ENCODE results near the gene SUPV3L1.

DNA sequence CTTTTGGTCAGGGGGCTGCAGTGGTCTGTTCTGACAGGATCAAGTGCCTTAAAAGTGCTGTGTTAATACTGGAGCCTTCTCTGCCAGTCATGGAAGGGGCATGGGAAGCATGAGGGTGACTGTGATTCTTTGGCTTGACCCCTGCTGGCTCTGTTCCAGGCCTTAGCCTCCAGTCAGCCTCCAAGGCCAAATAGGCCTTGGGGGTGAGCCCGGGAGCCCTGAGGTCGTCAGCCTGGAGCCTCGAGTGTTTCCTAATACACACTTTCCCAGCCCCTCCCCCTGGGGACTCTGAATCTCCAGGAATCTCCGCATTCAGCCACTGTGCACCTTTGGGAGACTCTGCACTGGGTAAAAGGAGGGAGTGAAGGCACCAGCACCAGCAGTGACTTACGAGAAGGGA, 50.1 kb downstream of the SUPV3L1 start:
- TF ChIP-seq CTCF (IDR thresholded peaks at IDR 0.05), result no peak
- TF ChIP-seq POLR2A (IDR thresholded peaks at IDR 0.05), result no peak

All from sigmoid colon (tissue), 3 donors.